GM23338 (cell line): ENCODE results near the gene MPRIP. TPM values are rescaled to one million over a fixed set of nuclear protein-coding genes. Genes with fewer than 3 reads are reported as not detected.

Source experiments
- ATAC-seq: fragments of 200-7000 bp; cut with Tn5 transposase; 3 replicates; pipeline ENCODE4 v1.9.1; 2020
- DNase-seq: peaks from one replicate; pipeline ENCODE4 v3.0.0-alpha.2; 2015; ENCODE audit warnings: low spot score
- H2AFZ ChIP-seq: fragments of 200-600 bp; sonication (generic); 2 replicates; pipeline ENCODE4 v1.8.0; 2016; ENCODE audit warnings: antibody characterized with exemption, mild to moderate bottlenecking, moderate library complexity
- H3F3A ChIP-seq: fragments of 200-600 bp; sonication (generic); replicated peaks from 2 replicates; pipeline ENCODE4 v1.8.0; 2017; ENCODE audit warnings: antibody characterized with exemption, mixed run types, low read depth
- H3K27ac ChIP-seq: fragments of 200-600 bp; sonication (generic); 2 replicates; pipeline ENCODE4 v1.6.1; 2016; ENCODE audit warnings: low read depth
- H3K27me3 ChIP-seq: fragments of 200-600 bp; sonication (generic); 2 replicates; pipeline ENCODE4 v1.8.0; 2016; ENCODE audit warnings: mild to moderate bottlenecking, mixed run types, moderate library complexity; ENCODE audit not compliant: insufficient read depth
- H3K36me3 ChIP-seq: fragments of 200-600 bp; sonication (generic); 2 replicates; pipeline ENCODE4 v1.8.0; 2016; ENCODE audit warnings: mild to moderate bottlenecking; ENCODE audit not compliant: insufficient read depth
- H3K4me1 ChIP-seq: fragments of 200-600 bp; sonication (generic); 2 replicates; pipeline ENCODE4 v1.8.0; 2016; ENCODE audit warnings: mild to moderate bottlenecking, moderate library complexity; ENCODE audit not compliant: insufficient read depth
- H3K4me2 ChIP-seq: fragments of 200-600 bp; sonication (generic); 2 replicates; pipeline ENCODE4 v1.7.1; 2017; ENCODE audit warnings: mixed run types
- H3K4me3 ChIP-seq: fragments of 200-600 bp; sonication (generic); 2 replicates; pipeline ENCODE4 v1.6.1; 2016; ENCODE audit warnings: mixed run types
- H3K79me2 ChIP-seq: fragments of 200-600 bp; sonication (generic); replicated peaks from 2 replicates; pipeline ENCODE4 v1.8.0; 2017; ENCODE audit warnings: mild to moderate bottlenecking; ENCODE audit not compliant: insufficient read depth
- H3K9me2 ChIP-seq: fragments of 200-600 bp; sonication (generic); 2 replicates; pipeline ENCODE4 v1.8.0; 2017; ENCODE audit not compliant: insufficient read depth
- H4K20me1 ChIP-seq: fragments of 200-600 bp; sonication (generic); replicated peaks from 2 replicates; pipeline ENCODE4 v1.8.0; 2017; ENCODE audit warnings: mild to moderate bottlenecking; ENCODE audit not compliant: insufficient read depth
- H3K27ac Mint-ChIP-seq: 2 replicates; pipeline ENCODE4 v1.8.0; 2020; ENCODE audit warnings: inconsistent platforms, mild to moderate bottlenecking, moderate library complexity, mixed read lengths
- H3K27me3 Mint-ChIP-seq: 3 replicates; pipeline ENCODE4 v1.8.0; 2022; ENCODE audit warnings: low read depth, mild to moderate bottlenecking, moderate library complexity, mixed read lengths, inconsistent platforms; ENCODE audit not compliant: insufficient read depth, poor library complexity
- H3K36me3 Mint-ChIP-seq: 3 replicates; pipeline ENCODE4 v1.8.0; 2021; ENCODE audit warnings: low read depth, mild to moderate bottlenecking, inconsistent platforms, moderate library complexity, mixed read lengths
- H3K4me1 Mint-ChIP-seq: 3 replicates; pipeline ENCODE4 v1.8.0; 2020; ENCODE audit warnings: mild to moderate bottlenecking, inconsistent platforms, mixed read lengths
- H3K4me3 Mint-ChIP-seq: 3 replicates; pipeline ENCODE4 v1.8.0; 2021; ENCODE audit warnings: moderate library complexity, mild to moderate bottlenecking, inconsistent platforms, mixed read lengths
- H3K9me3 Mint-ChIP-seq: 3 replicates; pipeline ENCODE4 v1.8.0; 2020; ENCODE audit warnings: moderate library complexity, mild to moderate bottlenecking, inconsistent platforms, mixed read lengths
- ETS1 ChIP-seq: IDR thresholded peaks from 2 replicates; pipeline ENCODE4 v1.6.1; 2016; ENCODE audit warnings: antibody characterized with exemption
- EZH2 ChIP-seq: fragments of 200-600 bp; sonication (generic); IDR thresholded peaks from one replicate; pipeline ENCODE4 v1.8.0; 2017; ENCODE audit warnings: antibody characterized with exemption, mild to moderate bottlenecking, low read depth; ENCODE audit not compliant: unreplicated experiment
- EZH2phosphoT487 ChIP-seq: fragments of 200-600 bp; sonication (generic); IDR thresholded peaks from one replicate; pipeline ENCODE4 v1.8.1; 2018; ENCODE audit warnings: antibody characterized with exemption; ENCODE audit not compliant: unreplicated experiment
- ZNF114 ChIP-seq: fragments of 250-450 bp; sonication (Bioruptor Pico); IDR thresholded peaks from 2 replicates; pipeline ENCODE4 v1.5.0; 2020; ENCODE audit warnings: mild to moderate bottlenecking, moderate library complexity
- ZNF331 ChIP-seq: fragments of 250-450 bp; sonication (Bioruptor Pico); IDR thresholded peaks from 2 replicates; pipeline ENCODE4 v1.5.0; 2020; ENCODE audit warnings: low read depth, mild to moderate bottlenecking, moderate library complexity
- ZNF462 ChIP-seq: fragments of 250-450 bp; sonication (Bioruptor Pico); IDR thresholded peaks from 2 replicates; pipeline ENCODE4 v1.5.0; 2020; ENCODE audit warnings: mild to moderate bottlenecking, moderate library complexity
- polyA plus RNA-seq: library from polyadenylated mRNA; unstranded; fragments of >200 nt; fragmentation: Nextera tagmentation; extraction: Ambion mirVana; gene quantifications from 2 replicates; pipeline ENCODE4 v1.2.1, GENCODE V29; 2016
- total RNA-seq: library from RNA; depleted of rRNA; stranded (reverse); fragments of >200 nt; shearing (Covaris generic); gene quantifications from 2 replicates; pipeline ENCODE4 v1.2.3, GENCODE V29; 2014

MPRIP gene
- total and polyA plus RNA-seq, 2 experiments from 2014 or later, result 39.3 to 113 TPM

GRCh38 chr17:17121162-17121561, 78.9 kb downstream of the MPRIP start (continued):
- no peak for TF ChIP-seq ZNF462
- no peak for TF ChIP-seq ETS1

- no peaks in the 10 kb centered on the region for H3F3A ChIP-seq
- H3K27ac Mint-ChIP-seq, result no peak overlapping the region
- H4K20me1 ChIP-seq, result peaks cover 21% of the 10 kb centered on the region
- DNase-seq (no peak), ATAC-seq (no peak)
- peaks cover 10% of the 10 kb centered on the region; the same call in 1 of the 3 replicates for H3K4me1 Mint-ChIP-seq
- H3K4me2 ChIP-seq, result no peak overlapping the region
- no peaks in the 10 kb centered on the region for H3K9me2 ChIP-seq
- H3K27me3 ChIP-seq, result no peaks in the 10 kb centered on the region
- no peak overlapping the region for H3K27ac ChIP-seq
- peaks cover 33% of the 10 kb centered on the region for H3K79me2 ChIP-seq
- H3K4me3 ChIP-seq, result no peak overlapping the region
- H3K36me3 ChIP-seq, result no peaks in the 10 kb centered on the region
- peaks cover 5% of the 10 kb centered on the region for H3K27me3 Mint-ChIP-seq
- no peak for TF ChIP-seq ZNF331 (CRISPR knock-in tag)
- TF ChIP-seq ZNF114 (CRISPR knock-in tag), result no peak
- no peak for TF ChIP-seq EZH2phosphoT487
- TF ChIP-seq ZNF462, result no peak
- no peak for TF ChIP-seq EZH2
- no peaks in the 10 kb centered on the region for H3K4me1 ChIP-seq
- H3K36me3 Mint-ChIP-seq, result no peaks in the 10 kb centered on the region; the same call in 2 of the 3 replicates
- no peak overlapping the region for H3K4me3 Mint-ChIP-seq
- no peak overlapping the region for H2AFZ ChIP-seq
- H3K9me3 Mint-ChIP-seq, result no peaks in the 10 kb centered on the region
Observed at GRCh38 chr17:17122781-17123483, 80.7 kb downstream of the MPRIP start.
